Measurements from ENCODE around the gene PKIB. TPM values are rescaled to one million over a fixed set of nuclear protein-coding genes. Genes with fewer than 3 reads are reported as not detected.

Gene PKIB
- total and polyA plus RNA-seq, 2 of the 4 experiments (the other 2 are of a cell fraction): 6.3 to 13.1 TPM

DNA sequence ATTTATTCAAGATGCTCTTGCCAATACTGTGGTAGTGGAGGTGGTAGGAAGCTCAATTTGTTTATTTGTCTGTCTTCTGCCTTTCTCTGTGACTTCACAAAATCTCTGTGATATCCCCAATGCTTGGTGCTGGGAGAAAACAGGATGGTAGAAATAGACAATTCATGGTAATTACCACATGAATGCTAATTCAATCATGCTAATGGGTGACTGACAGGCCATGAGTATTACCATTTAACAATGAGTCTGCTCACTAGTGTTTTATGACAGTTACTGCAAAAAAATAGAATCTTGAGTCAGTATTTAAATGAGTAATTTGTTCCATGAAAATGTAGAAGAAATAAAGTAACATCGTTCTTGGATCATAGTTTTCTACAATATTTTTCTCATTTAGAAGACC lies 117.0 kb downstream of the PKIB start:
- Histone ChIP-seq H3K27ac (ENCODE audit: insufficient read depth, low read length) (no peak overlapping the region), H4K5ac (ENCODE audit: low read depth, low read length) (no peak overlapping the region), H3K14ac (replicated peaks; ENCODE audit: low read depth, low read length) (no peak overlapping the region), H3K56ac (ENCODE audit: extremely low read depth, insufficient read depth, low read length) (no peak overlapping the region), H3K4me3 (ENCODE audit: insufficient read depth, low read depth, low read length) (no peak overlapping the region), H3K4me1 (ENCODE audit: control insufficient read depth, insufficient read depth, low read length) (no peaks in the 10 kb centered on the region), H3K4me2 (ENCODE audit: low read depth, low read length) (no peak overlapping the region), H2BK5ac (ENCODE audit: low read depth, low read length, poor library complexity, severe bottlenecking) (no peak overlapping the region), H3K9me1 (ENCODE audit: insufficient read depth, low read length) (no peaks in the 10 kb centered on the region), H3K4ac (ENCODE audit: low read depth, low read length) (no peak overlapping the region), H2AK5ac (ENCODE audit: low read depth, low read length) (no peak overlapping the region), H4K8ac (ENCODE audit: low read depth in 2 of 2, low read length in 2 of 2) (no peak overlapping the region), H3K23ac (ENCODE audit: low read depth, low read length) (no peak overlapping the region), H2BK15ac (ENCODE audit: low read depth, low read length) (no peak overlapping the region), H3K27me3 (ENCODE audit: control insufficient read depth, insufficient read depth, low read length) (no peaks in the 10 kb centered on the region; the same call in 1 of the 2 replicates), H3K36me3 (ENCODE audit: control insufficient read depth, insufficient read depth, low read length) (no peaks in the 10 kb centered on the region), H3K18ac (ENCODE audit: low read depth, low read length) (no peak overlapping the region), H3K9me3 (ENCODE audit: control insufficient read depth, insufficient read depth, low read length) (no peaks in the 10 kb centered on the region), H3K9ac (ENCODE audit: low read depth, low read length) (no peak overlapping the region), H4K91ac (ENCODE audit: insufficient read depth, low read depth, low read length) (no peak overlapping the region), H2AFZ (replicated peaks; ENCODE audit: low read length, poor library complexity) (no peak overlapping the region), H2BK120ac (ENCODE audit: low read depth, low read length) (no peak overlapping the region), H4K20me1 (ENCODE audit: insufficient read depth, low read length) (no peaks in the 10 kb centered on the region), H3K79me1 (ENCODE audit: low read depth in 1 of 2, low read length in 2 of 2) (no peaks in the 10 kb centered on the region), H2BK20ac (ENCODE audit: low read depth, low read length) (no peak overlapping the region), H2AK9ac (replicated peaks; ENCODE audit: low read depth, low read length, poor library complexity) (no peak overlapping the region)
- no TSS peak for BruUV-seq (replicated peaks)
- ATAC-seq (ENCODE audit: low read depth) (no peak), DNase-seq (no peak)
- WGBS, 2 experiments (ENCODE audit: extremely low coverage in 2 of 2, insufficient read length in 1 of 2): no CpG with 5 or more reads among the region's 1 CpG
- CTCF ChIA-PET: interaction anchor here (1.0 to 2.0 kb wide), 5 partner anchors 10 to 237 kb away, joined by 3 to 23 read pairs (median 4); no protein-coding TSS in a partner anchor
- POLR2A ChIA-PET (ENCODE audit: unreplicated experiment): no interaction called here
- TF ChIP-seq NFE2L2 (IDR thresholded peaks at IDR 0.05; ENCODE audit: low read depth, low read length) (no peak), SMC3 (IDR thresholded peaks at IDR 0.05; ENCODE audit: low read depth, low read length) (no peak), MAFK (IDR thresholded peaks at IDR 0.05; ENCODE audit: low read depth, low read length) (no peak), CHD1 (IDR thresholded peaks at IDR 0.05; ENCODE audit: low read depth, low read length) (no peak), MXI1 (IDR thresholded peaks at IDR 0.05; ENCODE audit: borderline replicate concordance, low read depth, low read length) (no peak), RFX5 (IDR thresholded peaks at IDR 0.05; ENCODE audit: low read depth, low read length) (no peak), POLR2A (IDR thresholded peaks at IDR 0.05; ENCODE audit: low read depth, low read length) (no peak), FOS (IDR thresholded peaks at IDR 0.05; ENCODE audit: low read depth, low read length) (no peak), RAD21 (IDR thresholded peaks at IDR 0.05; ENCODE audit: low read length) (no peak), RCOR1 (IDR thresholded peaks at IDR 0.05; ENCODE audit: insufficient replicate concordance, low read length) (no peak), CEBPB (IDR thresholded peaks at IDR 0.05; ENCODE audit: low read depth, low read length) (no peak), MAZ (IDR thresholded peaks at IDR 0.05; ENCODE audit: borderline replicate concordance, low read depth, low read length) (no peak), BHLHE40 (IDR thresholded peaks at IDR 0.05; ENCODE audit: low read depth, low read length) (no peak)
- TF ChIP-seq, protein P1, sequence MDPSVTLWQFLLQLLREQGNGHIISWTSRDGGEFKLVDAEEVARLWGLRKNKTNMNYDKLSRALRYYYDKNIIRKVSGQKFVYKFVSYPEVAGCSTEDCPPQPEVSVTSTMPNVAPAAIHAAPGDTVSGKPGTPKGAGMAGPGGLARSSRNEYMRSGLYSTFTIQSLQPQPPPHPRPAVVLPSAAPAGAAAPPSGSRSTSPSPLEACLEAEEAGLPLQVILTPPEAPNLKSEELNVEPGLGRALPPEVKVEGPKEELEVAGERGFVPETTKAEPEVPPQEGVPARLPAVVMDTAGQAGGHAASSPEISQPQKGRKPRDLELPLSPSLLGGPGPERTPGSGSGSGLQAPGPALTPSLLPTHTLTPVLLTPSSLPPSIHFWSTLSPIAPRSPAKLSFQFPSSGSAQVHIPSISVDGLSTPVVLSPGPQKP (IDR thresholded peaks at IDR 0.05; ENCODE audit: borderline replicate concordance, low read depth, low read length): no peak
- TF ChIP-seq, protein P2, sequence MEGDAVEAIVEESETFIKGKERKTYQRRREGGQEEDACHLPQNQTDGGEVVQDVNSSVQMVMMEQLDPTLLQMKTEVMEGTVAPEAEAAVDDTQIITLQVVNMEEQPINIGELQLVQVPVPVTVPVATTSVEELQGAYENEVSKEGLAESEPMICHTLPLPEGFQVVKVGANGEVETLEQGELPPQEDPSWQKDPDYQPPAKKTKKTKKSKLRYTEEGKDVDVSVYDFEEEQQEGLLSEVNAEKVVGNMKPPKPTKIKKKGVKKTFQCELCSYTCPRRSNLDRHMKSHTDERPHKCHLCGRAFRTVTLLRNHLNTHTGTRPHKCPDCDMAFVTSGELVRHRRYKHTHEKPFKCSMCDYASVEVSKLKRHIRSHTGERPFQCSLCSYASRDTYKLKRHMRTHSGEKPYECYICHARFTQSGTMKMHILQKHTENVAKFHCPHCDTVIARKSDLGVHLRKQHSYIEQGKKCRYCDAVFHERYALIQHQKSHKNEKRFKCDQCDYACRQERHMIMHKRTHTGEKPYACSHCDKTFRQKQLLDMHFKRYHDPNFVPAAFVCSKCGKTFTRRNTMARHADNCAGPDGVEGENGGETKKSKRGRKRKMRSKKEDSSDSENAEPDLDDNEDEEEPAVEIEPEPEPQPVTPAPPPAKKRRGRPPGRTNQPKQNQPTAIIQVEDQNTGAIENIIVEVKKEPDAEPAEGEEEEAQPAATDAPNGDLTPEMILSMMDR (conservative IDR thresholded peaks at IDR 0.05; ENCODE audit: low read depth, low read length): no peak
- TF ChIP-seq, protein P3, sequence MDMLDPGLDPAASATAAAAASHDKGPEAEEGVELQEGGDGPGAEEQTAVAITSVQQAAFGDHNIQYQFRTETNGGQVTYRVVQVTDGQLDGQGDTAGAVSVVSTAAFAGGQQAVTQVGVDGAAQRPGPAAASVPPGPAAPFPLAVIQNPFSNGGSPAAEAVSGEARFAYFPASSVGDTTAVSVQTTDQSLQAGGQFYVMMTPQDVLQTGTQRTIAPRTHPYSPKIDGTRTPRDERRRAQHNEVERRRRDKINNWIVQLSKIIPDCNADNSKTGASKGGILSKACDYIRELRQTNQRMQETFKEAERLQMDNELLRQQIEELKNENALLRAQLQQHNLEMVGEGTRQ (IDR thresholded peaks at IDR 0.05; ENCODE audit: low read depth, low read length): no peak
- dilution Hi-C loops (cut with HindIII; ENCODE audit: low sequenced_read_pairs, unreplicated experiment) (no loop called here), in situ Hi-C loops (cut with MboI; ENCODE audit: low sequenced_read_pairs) (loop anchor here (10.0 kb wide), 2 partner anchors 232 to 588 kb away; no protein-coding TSS in a partner anchor), intact Hi-C loops (cut with micrococcal nuclease) (loop anchor here (2.0 to 10.0 kb wide), 2 partner anchors 116 to 342 kb away; partner anchors contain the start of gene PKIB)

Measured in IMR-90 (cell line).